Loucy (cell line): ENCODE data around the gene ITGB3.

Experiments
- H2AFZ ChIP-seq: fragments of 200-600 bp; sonication (generic); 2 replicates; pipeline ENCODE4 v1.6.0; 2016; ENCODE audit warnings: antibody characterized with exemption, mild to moderate bottlenecking, low read length, moderate library complexity
- H3F3A ChIP-seq: fragments of 200-600 bp; 2 replicates; pipeline ENCODE4 v1.6.0; 2016; ENCODE audit warnings: antibody characterized with exemption, low read depth, mild to moderate bottlenecking
- H3K27me3 ChIP-seq: fragments of 200-600 bp; sonication (generic); 2 replicates; pipeline ENCODE4 v1.6.1; 2014; ENCODE audit warnings: low read length, mild to moderate bottlenecking; ENCODE audit not compliant: insufficient read depth, poor library complexity, severe bottlenecking
- H3K36me3 ChIP-seq: fragments of 200-600 bp; sonication (generic); 2 replicates; pipeline ENCODE4 v1.6.1; 2016; ENCODE audit warnings: low read length; ENCODE audit not compliant: insufficient read depth
- H3K4me1 ChIP-seq: fragments of 200-600 bp; sonication (generic); 2 replicates; pipeline ENCODE4 v1.5.1; 2014; ENCODE audit warnings: low read length, mild to moderate bottlenecking; ENCODE audit not compliant: insufficient read depth, poor library complexity, severe bottlenecking
- H3K4me2 ChIP-seq: fragments of 200-600 bp; sonication (generic); 2 replicates; pipeline ENCODE4 v1.6.0; 2014; ENCODE audit warnings: antibody characterized with exemption, low read length, low read depth, mild to moderate bottlenecking; ENCODE audit not compliant: poor library complexity, severe bottlenecking
- H3K4me3 ChIP-seq: fragments of 200-600 bp; sonication (generic); 2 replicates; pipeline ENCODE4 v1.5.1; 2014; ENCODE audit warnings: low read length, mild to moderate bottlenecking, mixed read lengths; ENCODE audit not compliant: poor library complexity, severe bottlenecking
- H3K79me2 ChIP-seq: fragments of 200-600 bp; sonication (generic); 2 replicates; pipeline ENCODE4 v1.6.1; 2014; ENCODE audit warnings: low read length; ENCODE audit not compliant: insufficient read depth
- H3K9ac ChIP-seq: fragments of 200-600 bp; sonication (generic); 2 replicates; pipeline ENCODE4 v1.6.0; 2014; ENCODE audit warnings: mild to moderate bottlenecking, low read depth, low read length, moderate library complexity; ENCODE audit not compliant: poor library complexity, severe bottlenecking
- H3K9me2 ChIP-seq: fragments of 200-600 bp; sonication (generic); replicated peaks from 2 replicates; pipeline ENCODE4 v1.6.1; 2016; ENCODE audit warnings: low read depth, low read length, mixed read lengths
- H3K9me3 ChIP-seq: fragments of 200-600 bp; sonication (generic); 2 replicates; pipeline ENCODE4 v1.6.1; 2014; ENCODE audit warnings: mild to moderate bottlenecking, antibody characterized with exemption, low read length, low read depth; ENCODE audit not compliant: insufficient read depth
- H4K20me1 ChIP-seq: fragments of 200-600 bp; sonication (generic); 2 replicates; pipeline ENCODE4 v1.6.0; 2014; ENCODE audit warnings: antibody characterized with exemption, low read length, mild to moderate bottlenecking; ENCODE audit not compliant: insufficient read depth, poor library complexity, severe bottlenecking
- EZH2phosphoT487 ChIP-seq: fragments of 200-600 bp; IDR thresholded peaks from 2 replicates; pipeline ENCODE4 v1.6.1; 2018; ENCODE audit warnings: antibody characterized with exemption, mild to moderate bottlenecking, moderate library complexity, borderline replicate concordance
- TF ChIP-seq, protein P1 (sequence below): fragments of 200-600 bp; sonication (generic); conservative IDR thresholded peaks from 2 replicates; pipeline ENCODE4 v1.5.1; 2014; ENCODE audit warnings: mild to moderate bottlenecking, antibody characterized with exemption, low read length

Gene ITGB3

GRCh38 chr17:47205419-47205963 is 48.1 kb upstream of the ITGB3 start:
- Histone ChIP-seq H3K27me3 (no peaks in the 10 kb centered on the region), H2AFZ (no peak overlapping the region), H3K4me1 (peaks cover 28% of the 10 kb centered on the region), H3K9ac (no peak overlapping the region), H3K9me2 (no peaks in the 10 kb centered on the region), H3K79me2 (no peaks in the 10 kb centered on the region), H3K4me2 (no peak overlapping the region), H3K36me3 (no peaks in the 10 kb centered on the region), H3K4me3 (no peak overlapping the region), H4K20me1 (no peaks in the 10 kb centered on the region), H3K9me3 (no peaks in the 10 kb centered on the region), H3F3A (no peaks in the 10 kb centered on the region)
- no peak for TF ChIP-seq EZH2phosphoT487
- TF ChIP-seq, protein P1, sequence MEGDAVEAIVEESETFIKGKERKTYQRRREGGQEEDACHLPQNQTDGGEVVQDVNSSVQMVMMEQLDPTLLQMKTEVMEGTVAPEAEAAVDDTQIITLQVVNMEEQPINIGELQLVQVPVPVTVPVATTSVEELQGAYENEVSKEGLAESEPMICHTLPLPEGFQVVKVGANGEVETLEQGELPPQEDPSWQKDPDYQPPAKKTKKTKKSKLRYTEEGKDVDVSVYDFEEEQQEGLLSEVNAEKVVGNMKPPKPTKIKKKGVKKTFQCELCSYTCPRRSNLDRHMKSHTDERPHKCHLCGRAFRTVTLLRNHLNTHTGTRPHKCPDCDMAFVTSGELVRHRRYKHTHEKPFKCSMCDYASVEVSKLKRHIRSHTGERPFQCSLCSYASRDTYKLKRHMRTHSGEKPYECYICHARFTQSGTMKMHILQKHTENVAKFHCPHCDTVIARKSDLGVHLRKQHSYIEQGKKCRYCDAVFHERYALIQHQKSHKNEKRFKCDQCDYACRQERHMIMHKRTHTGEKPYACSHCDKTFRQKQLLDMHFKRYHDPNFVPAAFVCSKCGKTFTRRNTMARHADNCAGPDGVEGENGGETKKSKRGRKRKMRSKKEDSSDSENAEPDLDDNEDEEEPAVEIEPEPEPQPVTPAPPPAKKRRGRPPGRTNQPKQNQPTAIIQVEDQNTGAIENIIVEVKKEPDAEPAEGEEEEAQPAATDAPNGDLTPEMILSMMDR: no peak

- peaks cover 28% of the 10 kb centered on the region for H3K4me1 ChIP-seq
- H3K27me3 ChIP-seq: no peaks in the 10 kb centered on the region
- H3K9me2 ChIP-seq: no peaks in the 10 kb centered on the region
- H3K4me3 ChIP-seq: no peak overlapping the region
- no peak overlapping the region for H2AFZ ChIP-seq
- no peak overlapping the region for H3K9ac ChIP-seq
- no peaks in the 10 kb centered on the region for H4K20me1 ChIP-seq
- no peaks in the 10 kb centered on the region for H3K79me2 ChIP-seq
- no peak for TF ChIP-seq EZH2phosphoT487
- TF ChIP-seq, protein P1: no peak
- no peaks in the 10 kb centered on the region for H3F3A ChIP-seq
- H3K4me2 ChIP-seq: no peak overlapping the region
- H3K36me3 ChIP-seq: no peaks in the 10 kb centered on the region
- H3K9me3 ChIP-seq: no peaks in the 10 kb centered on the region
These were observed 46.2 kb upstream of the ITGB3 start for GRCh38 chr17:47207143-47208067.

- H3K4me3 ChIP-seq: no peak within 1 kb of the TSS
- no peaks in the 10 kb centered on the region for H3K36me3 ChIP-seq
- no peaks in the 10 kb centered on the region for H3F3A ChIP-seq
- no peaks in the 10 kb centered on the region for H3K9me3 ChIP-seq
- no peak within 1 kb of the TSS for H2AFZ ChIP-seq
- H3K9me2 ChIP-seq: no peaks in the 10 kb centered on the region
- no peaks in the 10 kb centered on the region for H3K27me3 ChIP-seq
- H3K4me1 ChIP-seq: peaks cover 22% of the 10 kb centered on the region
- no peak within 1 kb of the TSS for H3K4me2 ChIP-seq
- no peaks in the 10 kb centered on the region for H4K20me1 ChIP-seq
- no peak for TF ChIP-seq EZH2phosphoT487
- TF ChIP-seq, protein P1: no peak
- no peaks in the 10 kb centered on the region for H3K79me2 ChIP-seq
- no peak within 1 kb of the TSS for H3K9ac ChIP-seq
These were observed 44.7 kb upstream of the ITGB3 start, which contains the start of gene MYL4 for GRCh38 chr17:47208744-47209488. TSS of gene MYL4 (plus strand) at chr17:47209348. CDS start at chr17:47209423, 75 bp downstream.
